K562 (cell line): ENCODE measurements around the gene HAPSTR1. TPM values are rescaled to one million over a fixed set of nuclear protein-coding genes. Genes with fewer than 3 reads are reported as not detected.

Experiments used
- ASH1L ChIP-seq: fragments of 450-650 bp; IDR thresholded peaks from 2 replicates; pipeline ENCODE4 v1.6.1; 2018; ENCODE audit warnings: borderline replicate concordance, mild to moderate bottlenecking, low read depth; ENCODE audit not compliant: partially characterized antibody
- CHD1 ChIP-seq: fragments of 200-600 bp; sonication (generic); IDR thresholded peaks from one replicate; pipeline ENCODE4 v1.6.1; 2012; ENCODE audit warnings: mild to moderate bottlenecking, moderate library complexity, low read length, inconsistent platforms
- ELF4 ChIP-seq: fragments of 450-650 bp; formaldehyde crosslinking; IDR thresholded peaks from 2 replicates; pipeline ENCODE4 v1.4.0; 2022; ENCODE audit warnings: missing genetic modification characterization
- FOXK2 ChIP-seq, 2 experiments: fragments of 450-650 bp; IDR thresholded peaks in 1 of 2; conservative IDR thresholded peaks in 1 of 2; 2 replicates each; pipeline ENCODE4 v1.6.1; 2016; ENCODE audit warnings: low read depth in 2 of 2, mild to moderate bottlenecking in 1 of 2
- HDAC3 ChIP-seq: fragments of 450-650 bp; IDR thresholded peaks from 2 replicates; pipeline ENCODE4 v1.6.1; 2018; ENCODE audit warnings: borderline replicate concordance, mild to moderate bottlenecking, moderate library complexity; ENCODE audit not compliant: partially characterized antibody
- MBD2 ChIP-seq: sonication (generic); IDR thresholded peaks from 2 replicates; pipeline ENCODE4 v1.6.1; 2016; ENCODE audit warnings: low read depth, borderline replicate concordance
- MIER1 ChIP-seq: fragments of 450-650 bp; IDR thresholded peaks from 2 replicates; pipeline ENCODE4 v1.6.1; 2016; ENCODE audit warnings: antibody characterized with exemption, mild to moderate bottlenecking, low read depth
- NUFIP1 ChIP-seq: fragments of 450-650 bp; IDR thresholded peaks from 2 replicates; pipeline ENCODE4 v1.6.1; 2018; ENCODE audit not compliant: partially characterized antibody
- POLR2G ChIP-seq: fragments of 200-400 bp; formaldehyde crosslinking; IDR thresholded peaks from 2 replicates; pipeline ENCODE4 v1.6.1; 2017; ENCODE audit warnings: low read depth, mild to moderate bottlenecking, antibody characterized with exemption, low read length, moderate library complexity
- RBFOX2 ChIP-seq: fragments of 200-400 bp; formaldehyde crosslinking; IDR thresholded peaks from 2 replicates; pipeline ENCODE4 v1.6.1; 2017; ENCODE audit warnings: low read depth, mild to moderate bottlenecking, low read length, moderate library complexity
- SIN3A ChIP-seq, 2 experiments: fragments of 150-350 bp in 1 of 2; IDR thresholded peaks; 2 replicates each; pipeline ENCODE4 v1.6.1; 2011 to 2016; ENCODE audit warnings: borderline replicate concordance in 2 of 2, low read depth in 2 of 2, low read length in 2 of 2, mild to moderate bottlenecking in 2 of 2, moderate library complexity in 2 of 2; ENCODE audit not compliant: control insufficient read depth in 1 of 2
- SRSF9 ChIP-seq: fragments of 200-400 bp; formaldehyde crosslinking; IDR thresholded peaks from 2 replicates; pipeline ENCODE4 v1.6.1; 2017; ENCODE audit warnings: low read depth, low read length, borderline replicate concordance
- ZFP36 ChIP-seq: fragments of 150-350 bp; IDR thresholded peaks from 2 replicates; pipeline ENCODE4 v1.6.1; 2018; ENCODE audit warnings: low read length, low read depth; ENCODE audit not compliant: partially characterized antibody
- ZNF57 ChIP-seq: fragments of 450-650 bp; formaldehyde crosslinking; IDR thresholded peaks from 2 replicates; pipeline ENCODE4 v1.4.0; 2020; ENCODE audit warnings: mild to moderate bottlenecking, moderate library complexity
- polyA plus RNA-seq, 8 experiments: library from polyadenylated mRNA; depleted of rRNA in 4 of 8; stranded (reverse) in 5 of 8; unstranded in 3 of 8; fragments of >200 nt; fragmentation: Nextera tagmentation in 2 of 8; fragmentation: Illumina TruSeq in 1 of 8; extraction: Ambion mirVana in 2 of 8; extraction: Trizol in 1 of 8; gene quantifications; 2 replicates each; pipeline versions ENCODE4 v1.2.1 to v1.2.3, GENCODE V29; 2011 to 2014; ENCODE audit warnings: inconsistent platforms in 1 of 8, missing spikeins in 1 of 8
- total RNA-seq, 7 experiments: library from RNA; depleted of rRNA in 6 of 7; stranded (reverse); fragments of >200 nt in 6 of 7; fragmentation: Illumina TruSeq in 2 of 7; extraction: Trizol in 2 of 7; gene quantifications; 2 replicates each; pipeline versions ENCODE4 v1.2.1 to v1.2.3, GENCODE V29; 2011 to 2021; ENCODE audit warnings: low replicate concordance in 1 of 7
- TF ChIP-seq, protein P1 (sequence below): fragments of 250-450 bp; sonication (Bioruptor Pico); IDR thresholded peaks from 2 replicates; pipeline ENCODE4 v1.5.0; 2020; ENCODE audit warnings: mild to moderate bottlenecking, borderline replicate concordance
- TF ChIP-seq, protein P2 (sequence below): IDR thresholded peaks from 3 replicates; pipeline ENCODE4 v1.6.1; 2011; ENCODE audit warnings: borderline replicate concordance, mild to moderate bottlenecking, moderate library complexity; ENCODE audit not compliant: insufficient read length; ENCODE audit errors: extremely low read depth
- TF ChIP-seq, protein P3 (sequence below): fragments of 450-650 bp; IDR thresholded peaks from 2 replicates; pipeline ENCODE4 v1.6.1; 2016; ENCODE audit warnings: antibody characterized with exemption
- TF ChIP-seq, protein P4 (sequence below), 2 experiments: fragments of 450-650 bp in 1 of 2; sonication (generic) in 1 of 2; formaldehyde crosslinking in 1 of 2; IDR thresholded peaks in 1 of 2; conservative IDR thresholded peaks in 1 of 2; 2 replicates each; pipeline versions ENCODE4 v1.6.1 to v1.8.1; 2016 to 2023; ENCODE audit warnings: mild to moderate bottlenecking in 2 of 2, moderate library complexity in 2 of 2, inconsistent platforms in 1 of 2, missing genetic modification reagents in 1 of 2

Gene HAPSTR1
- total and polyA plus RNA-seq, 9 of the 15 experiments (the other 6 are each of a cell fraction or from before 2014, with no cell fraction given): 10.8 to 67.9 (median 36.5) TPM

DNA sequence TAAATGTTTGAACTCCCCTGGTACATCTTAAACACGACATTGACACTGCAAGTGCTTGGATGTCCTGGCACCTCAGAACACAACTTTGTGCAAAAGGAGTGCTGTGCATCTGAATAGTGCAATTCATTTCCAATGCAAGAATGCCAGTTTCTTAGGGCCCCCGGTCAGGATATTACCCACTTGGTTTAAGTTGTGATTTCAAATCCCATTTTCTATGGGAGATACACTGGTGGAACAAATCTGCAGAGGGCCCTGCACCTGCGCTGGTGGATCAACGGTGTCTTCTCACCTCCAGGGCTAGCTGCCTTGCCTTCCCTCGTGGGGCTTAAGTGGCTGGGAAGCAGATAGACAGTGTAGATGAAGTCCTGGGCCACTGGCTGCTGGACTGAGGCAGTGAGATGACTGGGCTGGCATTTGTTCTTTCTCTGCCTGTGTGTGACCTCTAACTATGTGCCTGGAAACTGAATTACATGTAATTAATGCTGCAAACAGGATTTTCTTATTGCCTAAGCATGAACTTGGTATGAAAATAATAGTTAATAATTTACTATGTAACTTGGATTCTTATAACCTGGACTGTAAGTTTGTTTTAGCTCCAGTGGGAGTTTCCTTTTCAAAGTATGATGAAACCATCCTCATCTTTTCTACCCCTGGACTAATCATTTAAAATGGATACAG, 20.9 kb downstream of the HAPSTR1 start (continued):
- TF ChIP-seq ASH1L (no peak), RBFOX2 (no peak), SIN3A (IDR thresholded peaks at IDR 0.05; ENCODE audit: borderline replicate concordance in 2 of 2, control insufficient read depth in 1 of 2, low read depth in 2 of 2, low read length in 2 of 2) (0 out of 4 replicates have a peak, but pooled peaks of 1 of the 2 experiments have one; percentile 59), NUFIP1 (no peak), ELF4 (no peak), MIER1 (no peak), CHD1 (no peak), HDAC3 (no peak), SRSF9 (no peak), MBD2 (no peak), FOXK2 (conservative IDR thresholded peaks at IDR 0.05 in 1 of 2, IDR thresholded peaks at IDR 0.05 in 1 of 2; ENCODE audit: low read depth in 2 of 2) (no peak), ZNF57 (CRISPR knock-in tag) (no peak), ZFP36 (no peak), POLR2G (0 out of 2 replicates have a peak, but pooled peaks have one; percentile 41)
- TF ChIP-seq, protein P1, sequence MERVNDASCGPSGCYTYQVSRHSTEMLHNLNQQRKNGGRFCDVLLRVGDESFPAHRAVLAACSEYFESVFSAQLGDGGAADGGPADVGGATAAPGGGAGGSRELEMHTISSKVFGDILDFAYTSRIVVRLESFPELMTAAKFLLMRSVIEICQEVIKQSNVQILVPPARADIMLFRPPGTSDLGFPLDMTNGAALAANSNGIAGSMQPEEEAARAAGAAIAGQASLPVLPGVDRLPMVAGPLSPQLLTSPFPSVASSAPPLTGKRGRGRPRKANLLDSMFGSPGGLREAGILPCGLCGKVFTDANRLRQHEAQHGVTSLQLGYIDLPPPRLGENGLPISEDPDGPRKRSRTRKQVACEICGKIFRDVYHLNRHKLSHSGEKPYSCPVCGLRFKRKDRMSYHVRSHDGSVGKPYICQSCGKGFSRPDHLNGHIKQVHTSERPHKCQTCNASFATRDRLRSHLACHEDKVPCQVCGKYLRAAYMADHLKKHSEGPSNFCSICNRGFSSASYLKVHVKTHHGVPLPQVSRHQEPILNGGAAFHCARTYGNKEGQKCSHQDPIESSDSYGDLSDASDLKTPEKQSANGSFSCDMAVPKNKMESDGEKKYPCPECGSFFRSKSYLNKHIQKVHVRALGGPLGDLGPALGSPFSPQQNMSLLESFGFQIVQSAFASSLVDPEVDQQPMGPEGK: no peak
- TF ChIP-seq, protein P2, sequence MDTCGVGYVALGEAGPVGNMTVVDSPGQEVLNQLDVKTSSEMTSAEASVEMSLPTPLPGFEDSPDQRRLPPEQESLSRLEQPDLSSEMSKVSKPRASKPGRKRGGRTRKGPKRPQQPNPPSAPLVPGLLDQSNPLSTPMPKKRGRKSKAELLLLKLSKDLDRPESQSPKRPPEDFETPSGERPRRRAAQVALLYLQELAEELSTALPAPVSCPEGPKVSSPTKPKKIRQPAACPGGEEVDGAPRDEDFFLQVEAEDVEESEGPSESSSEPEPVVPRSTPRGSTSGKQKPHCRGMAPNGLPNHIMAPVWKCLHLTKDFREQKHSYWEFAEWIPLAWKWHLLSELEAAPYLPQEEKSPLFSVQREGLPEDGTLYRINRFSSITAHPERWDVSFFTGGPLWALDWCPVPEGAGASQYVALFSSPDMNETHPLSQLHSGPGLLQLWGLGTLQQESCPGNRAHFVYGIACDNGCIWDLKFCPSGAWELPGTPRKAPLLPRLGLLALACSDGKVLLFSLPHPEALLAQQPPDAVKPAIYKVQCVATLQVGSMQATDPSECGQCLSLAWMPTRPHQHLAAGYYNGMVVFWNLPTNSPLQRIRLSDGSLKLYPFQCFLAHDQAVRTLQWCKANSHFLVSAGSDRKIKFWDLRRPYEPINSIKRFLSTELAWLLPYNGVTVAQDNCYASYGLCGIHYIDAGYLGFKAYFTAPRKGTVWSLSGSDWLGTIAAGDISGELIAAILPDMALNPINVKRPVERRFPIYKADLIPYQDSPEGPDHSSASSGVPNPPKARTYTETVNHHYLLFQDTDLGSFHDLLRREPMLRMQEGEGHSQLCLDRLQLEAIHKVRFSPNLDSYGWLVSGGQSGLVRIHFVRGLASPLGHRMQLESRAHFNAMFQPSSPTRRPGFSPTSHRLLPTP: no peak
- TF ChIP-seq, protein P3, sequence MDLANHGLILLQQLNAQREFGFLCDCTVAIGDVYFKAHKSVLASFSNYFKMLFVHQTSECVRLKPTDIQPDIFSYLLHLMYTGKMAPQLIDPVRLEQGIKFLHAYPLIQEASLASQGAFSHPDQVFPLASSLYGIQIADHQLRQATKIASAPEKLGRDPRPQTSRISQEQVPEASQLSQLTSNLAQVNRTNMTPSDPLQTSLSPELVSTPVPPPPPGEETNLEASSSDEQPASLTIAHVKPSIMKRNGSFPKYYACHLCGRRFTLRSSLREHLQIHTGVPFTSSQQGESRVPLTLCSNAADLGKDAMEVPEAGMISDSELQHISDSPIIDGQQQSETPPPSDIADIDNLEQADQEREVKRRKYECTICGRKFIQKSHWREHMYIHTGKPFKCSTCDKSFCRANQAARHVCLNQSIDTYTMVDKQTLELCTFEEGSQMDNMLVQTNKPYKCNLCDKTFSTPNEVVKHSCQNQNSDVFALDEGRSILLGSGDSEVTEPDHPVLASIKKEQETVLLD: no peak
- TF ChIP-seq, protein P4, sequence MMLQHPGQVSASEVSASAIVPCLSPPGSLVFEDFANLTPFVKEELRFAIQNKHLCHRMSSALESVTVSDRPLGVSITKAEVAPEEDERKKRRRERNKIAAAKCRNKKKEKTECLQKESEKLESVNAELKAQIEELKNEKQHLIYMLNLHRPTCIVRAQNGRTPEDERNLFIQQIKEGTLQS (IDR thresholded peaks at IDR 0.05): 0 out of 2 replicates have a peak, but pooled peaks have one; percentile 15
- TF ChIP-seq, protein P4 (CRISPR knock-in tag; conservative IDR thresholded peaks at IDR 0.05): no peak
